ENCODE measurements around the gene CTIF. TPM values are rescaled to one million over a fixed set of nuclear protein-coding genes. Genes with fewer than 3 reads are reported as not detected.

CTIF gene
- total RNA-seq, 1 donor from 2014 or later: 35.1 TPM

DNA sequence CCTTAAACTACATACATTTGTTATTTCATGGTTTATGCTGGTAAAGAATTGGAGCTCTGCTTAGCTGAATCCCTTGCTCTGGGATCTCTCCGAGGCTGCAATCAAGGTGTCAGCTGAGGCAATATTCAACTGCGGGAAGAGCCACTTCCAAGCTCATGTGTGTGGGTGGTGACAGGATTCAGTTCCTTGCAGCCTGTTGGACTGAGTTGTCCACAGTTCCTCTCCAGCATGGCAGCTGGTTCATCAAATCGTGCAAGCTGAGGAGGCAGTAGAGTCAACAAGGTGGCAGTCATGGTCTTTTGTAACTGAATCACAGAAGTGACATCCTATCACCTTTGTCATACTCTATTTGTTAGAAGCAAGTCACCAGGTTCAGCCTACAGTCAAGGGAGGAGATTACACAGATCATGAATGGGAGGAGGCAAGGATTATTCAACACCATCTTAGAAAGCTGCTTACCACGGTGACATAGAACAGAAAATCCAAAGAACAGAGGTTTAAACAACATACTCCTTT, 56.9 kb downstream of the CTIF start:
- Histone ChIP-seq H3K9me3 (no peaks in the 10 kb centered on the region), H3K27me3 (no peaks in the 10 kb centered on the region), H3K4me1 (peaks cover 11% of the 10 kb centered on the region), H3K36me3 (no peaks in the 10 kb centered on the region), H3K4me3 (no peak overlapping the region), H3K27ac (no peak overlapping the region)
- DNase-seq (ENCODE audit: extremely low spot score in 2 of 2): no peak
- intact Hi-C loops (cut with DNase I): no loop called here
- no peak for TF ChIP-seq POLR2A (IDR thresholded peaks at IDR 0.05)
- no peak for TF ChIP-seq POLR2AphosphoS5 (IDR thresholded peaks at IDR 0.05; ENCODE audit: insufficient read depth in 1 of 2, low read depth in 1 of 2)
- TF ChIP-seq, protein P1, sequence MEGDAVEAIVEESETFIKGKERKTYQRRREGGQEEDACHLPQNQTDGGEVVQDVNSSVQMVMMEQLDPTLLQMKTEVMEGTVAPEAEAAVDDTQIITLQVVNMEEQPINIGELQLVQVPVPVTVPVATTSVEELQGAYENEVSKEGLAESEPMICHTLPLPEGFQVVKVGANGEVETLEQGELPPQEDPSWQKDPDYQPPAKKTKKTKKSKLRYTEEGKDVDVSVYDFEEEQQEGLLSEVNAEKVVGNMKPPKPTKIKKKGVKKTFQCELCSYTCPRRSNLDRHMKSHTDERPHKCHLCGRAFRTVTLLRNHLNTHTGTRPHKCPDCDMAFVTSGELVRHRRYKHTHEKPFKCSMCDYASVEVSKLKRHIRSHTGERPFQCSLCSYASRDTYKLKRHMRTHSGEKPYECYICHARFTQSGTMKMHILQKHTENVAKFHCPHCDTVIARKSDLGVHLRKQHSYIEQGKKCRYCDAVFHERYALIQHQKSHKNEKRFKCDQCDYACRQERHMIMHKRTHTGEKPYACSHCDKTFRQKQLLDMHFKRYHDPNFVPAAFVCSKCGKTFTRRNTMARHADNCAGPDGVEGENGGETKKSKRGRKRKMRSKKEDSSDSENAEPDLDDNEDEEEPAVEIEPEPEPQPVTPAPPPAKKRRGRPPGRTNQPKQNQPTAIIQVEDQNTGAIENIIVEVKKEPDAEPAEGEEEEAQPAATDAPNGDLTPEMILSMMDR (IDR thresholded peaks at IDR 0.05): no peak

DNA sequence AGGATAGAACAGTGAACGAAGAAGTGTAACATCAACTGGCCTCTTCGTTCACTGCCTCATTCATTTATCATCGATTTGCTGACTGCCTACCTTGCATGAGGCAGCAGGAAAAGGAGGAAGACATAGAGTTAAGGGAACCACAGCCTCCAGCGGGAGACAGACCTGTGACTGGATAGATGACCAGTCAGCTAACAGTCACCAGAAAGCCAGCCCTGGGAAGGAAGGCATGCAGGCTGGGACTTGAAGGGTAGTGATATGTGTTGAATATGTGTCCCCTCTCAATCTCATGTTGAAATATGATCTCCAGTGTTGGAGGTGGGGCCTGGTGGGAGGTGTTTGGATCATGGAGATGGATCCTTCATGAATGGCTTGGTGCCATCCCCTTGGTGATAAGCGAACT, 58.3 kb downstream of the CTIF start:
- no peak for DNase-seq (ENCODE audit: extremely low spot score in 2 of 2)
- H3K4me1 ChIP-seq: peaks cover 11% of the 10 kb centered on the region
- TF ChIP-seq POLR2A (IDR thresholded peaks at IDR 0.05) (no peak), POLR2AphosphoS5 (IDR thresholded peaks at IDR 0.05; ENCODE audit: insufficient read depth in 1 of 2, low read depth in 1 of 2) (no peak)
- TF ChIP-seq, protein P1 (IDR thresholded peaks at IDR 0.05): no peak
- H3K9me3 ChIP-seq: no peaks in the 10 kb centered on the region
- H3K27ac ChIP-seq: no peak overlapping the region
- H3K4me3 ChIP-seq: no peak overlapping the region
- H3K27me3 ChIP-seq: no peaks in the 10 kb centered on the region
- no peaks in the 10 kb centered on the region for H3K36me3 ChIP-seq
- intact Hi-C loops (cut with DNase I): no loop called here

DNA sequence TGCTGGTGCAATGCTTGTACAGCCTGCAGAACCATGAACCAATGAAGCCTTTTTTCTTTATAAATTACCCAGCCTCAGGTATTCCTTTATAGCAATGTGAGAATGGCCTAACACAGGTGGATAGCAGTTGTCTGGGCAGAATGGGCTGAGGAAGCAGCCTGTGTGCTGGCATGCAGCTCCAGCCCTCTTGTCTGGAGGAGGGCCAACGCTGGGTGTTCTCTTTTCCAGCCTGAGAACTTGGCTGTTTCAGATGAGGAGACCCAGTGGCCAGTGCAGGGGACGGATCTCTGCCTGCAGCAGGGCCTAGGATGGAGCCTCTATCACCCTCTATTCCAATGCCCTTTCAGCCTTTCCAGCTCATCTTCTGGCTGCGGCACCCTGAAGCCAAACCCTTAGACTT, 58.8 kb downstream of the CTIF start:
- intact Hi-C loops (cut with DNase I): no loop called here
- H3K27ac ChIP-seq: no peak overlapping the region
- TF ChIP-seq, protein P1 (IDR thresholded peaks at IDR 0.05): no peak
- TF ChIP-seq POLR2AphosphoS5 (IDR thresholded peaks at IDR 0.05; ENCODE audit: insufficient read depth in 1 of 2, low read depth in 1 of 2): no peak
- TF ChIP-seq POLR2A (IDR thresholded peaks at IDR 0.05): no peak
- H3K36me3 ChIP-seq: no peaks in the 10 kb centered on the region
- H3K9me3 ChIP-seq: no peaks in the 10 kb centered on the region
- peaks cover 11% of the 10 kb centered on the region for H3K4me1 ChIP-seq
- H3K27me3 ChIP-seq: no peaks in the 10 kb centered on the region
- H3K4me3 ChIP-seq: no peak overlapping the region
- DNase-seq (ENCODE audit: extremely low spot score in 2 of 2): no peak

DNA sequence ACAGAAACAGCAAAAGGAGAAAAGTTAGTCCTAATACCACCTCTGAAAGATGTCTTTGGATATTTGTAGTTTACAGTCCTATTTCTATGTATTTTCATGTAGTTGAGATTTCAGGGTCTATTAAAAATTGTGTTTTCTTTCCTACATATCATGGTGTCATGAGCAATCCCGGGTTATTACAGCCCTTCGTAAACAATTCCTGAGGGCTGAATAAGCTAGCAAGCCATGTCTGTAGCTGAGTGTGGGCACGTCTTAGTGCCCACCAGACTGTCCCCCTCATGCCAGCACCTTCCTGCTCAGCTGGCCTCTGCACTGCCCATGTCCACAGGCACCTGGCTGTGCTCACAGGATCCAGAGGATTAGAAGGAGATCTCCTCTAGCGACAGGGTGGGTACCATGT, 60.6 kb downstream of the CTIF start:
- intact Hi-C loops (cut with DNase I): no loop called here
- Histone ChIP-seq H3K4me1 (peaks cover 6% of the 10 kb centered on the region), H3K36me3 (no peaks in the 10 kb centered on the region), H3K4me3 (no peak overlapping the region), H3K27ac (no peak overlapping the region), H3K27me3 (no peaks in the 10 kb centered on the region), H3K9me3 (no peaks in the 10 kb centered on the region)
- DNase-seq (ENCODE audit: extremely low spot score in 2 of 2): no peak
- TF ChIP-seq POLR2A (IDR thresholded peaks at IDR 0.05) (no peak), POLR2AphosphoS5 (IDR thresholded peaks at IDR 0.05; ENCODE audit: insufficient read depth in 1 of 2, low read depth in 1 of 2) (no peak)
- TF ChIP-seq, protein P1 (IDR thresholded peaks at IDR 0.05): no peak

DNA sequence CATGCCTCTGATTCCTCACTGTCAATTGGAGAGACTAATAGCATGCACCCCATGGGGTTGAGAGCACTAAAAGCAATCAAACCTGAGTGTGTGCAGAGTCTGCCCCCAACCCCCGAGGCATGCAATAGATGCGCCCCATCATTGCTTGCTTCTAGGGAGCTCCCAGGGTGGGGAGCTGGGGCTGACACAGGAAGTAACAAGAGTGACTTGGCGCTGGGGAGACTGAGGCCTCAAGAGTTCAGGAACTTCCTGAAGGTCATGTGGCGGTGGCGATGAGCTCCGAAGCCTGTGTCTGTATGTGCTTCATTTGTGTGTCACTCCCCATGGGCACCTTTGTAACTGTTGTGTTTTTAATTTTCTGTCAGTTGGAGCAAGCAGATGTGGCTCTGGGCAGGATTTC, 61.2 kb downstream of the CTIF start:
- DNase-seq (ENCODE audit: extremely low spot score in 2 of 2): no peak
- no peaks in the 10 kb centered on the region for H3K27me3 ChIP-seq
- H3K4me1 ChIP-seq: no peaks in the 10 kb centered on the region
- intact Hi-C loops (cut with DNase I): no loop called here
- no peaks in the 10 kb centered on the region for H3K36me3 ChIP-seq
- no peak for TF ChIP-seq POLR2AphosphoS5 (IDR thresholded peaks at IDR 0.05; ENCODE audit: insufficient read depth in 1 of 2, low read depth in 1 of 2)
- TF ChIP-seq POLR2A (IDR thresholded peaks at IDR 0.05): no peak
- TF ChIP-seq, protein P1 (IDR thresholded peaks at IDR 0.05): no peak
- H3K9me3 ChIP-seq: no peaks in the 10 kb centered on the region
- H3K27ac ChIP-seq: no peak overlapping the region
- no peak overlapping the region for H3K4me3 ChIP-seq
